GM23338 (cell line): ENCODE measurements around the gene CAT.

Experiments
- CREB1 ChIP-seq: fragments of 250-450 bp; sonication (Bioruptor Pico); IDR thresholded peaks from 2 replicates; pipeline ENCODE4 v1.5.0; 2020; ENCODE audit warnings: low read depth, mild to moderate bottlenecking, moderate library complexity
- EZH2 ChIP-seq: fragments of 200-600 bp; sonication (generic); IDR thresholded peaks from one replicate; pipeline ENCODE4 v1.8.0; 2017; ENCODE audit warnings: antibody characterized with exemption, mild to moderate bottlenecking, low read depth; ENCODE audit not compliant: unreplicated experiment
- EZH2phosphoT487 ChIP-seq: fragments of 200-600 bp; sonication (generic); IDR thresholded peaks from one replicate; pipeline ENCODE4 v1.8.1; 2018; ENCODE audit warnings: antibody characterized with exemption; ENCODE audit not compliant: unreplicated experiment
- JUNB ChIP-seq: IDR thresholded peaks from one replicate; pipeline ENCODE4 v1.6.1; 2016; ENCODE audit warnings: antibody characterized with exemption; ENCODE audit not compliant: unreplicated experiment
- NANOG ChIP-seq: IDR thresholded peaks from 2 replicates; pipeline ENCODE4 v1.6.1; 2016; ENCODE audit warnings: antibody characterized with exemption, borderline replicate concordance
- POLR2AphosphoS5 ChIP-seq: IDR thresholded peaks from 2 replicates; pipeline ENCODE4 v1.6.1; 2016; ENCODE audit warnings: antibody characterized with exemption, low read depth
- STAT1 ChIP-seq: IDR thresholded peaks from one replicate; pipeline ENCODE4 v1.6.1; 2016; ENCODE audit warnings: antibody characterized with exemption; ENCODE audit not compliant: unreplicated experiment
- ZNF114 ChIP-seq: fragments of 250-450 bp; sonication (Bioruptor Pico); IDR thresholded peaks from 2 replicates; pipeline ENCODE4 v1.5.0; 2020; ENCODE audit warnings: mild to moderate bottlenecking, moderate library complexity
- ZNF331 ChIP-seq: fragments of 250-450 bp; sonication (Bioruptor Pico); IDR thresholded peaks from 2 replicates; pipeline ENCODE4 v1.5.0; 2020; ENCODE audit warnings: low read depth, mild to moderate bottlenecking, moderate library complexity
- TF ChIP-seq, protein P1 (sequence below), 2 experiments: fragments of 200-600 bp in 1 of 2; sonication (generic) in 1 of 2; conservative IDR thresholded peaks; 2 replicates each; pipeline versions ENCODE4 v1.5.1 to v1.6.1; 2016 to 2017; ENCODE audit warnings: antibody characterized with exemption in 2 of 2, low read depth in 2 of 2, mild to moderate bottlenecking in 2 of 2, moderate library complexity in 1 of 2
- TF ChIP-seq, protein P2 (sequence below): IDR thresholded peaks from one replicate; pipeline ENCODE4 v1.6.1; 2018; ENCODE audit warnings: antibody characterized with exemption; ENCODE audit not compliant: unreplicated experiment
- TF ChIP-seq, protein P3 (sequence below): IDR thresholded peaks from 2 replicates; pipeline ENCODE4 v1.6.1; 2016; ENCODE audit warnings: antibody characterized with exemption
- TF ChIP-seq, protein P4 (sequence below): fragments of 250-450 bp; sonication (Bioruptor Pico); IDR thresholded peaks from 2 replicates; pipeline ENCODE4 v1.5.0; 2020; ENCODE audit warnings: mild to moderate bottlenecking, moderate library complexity

DNA sequence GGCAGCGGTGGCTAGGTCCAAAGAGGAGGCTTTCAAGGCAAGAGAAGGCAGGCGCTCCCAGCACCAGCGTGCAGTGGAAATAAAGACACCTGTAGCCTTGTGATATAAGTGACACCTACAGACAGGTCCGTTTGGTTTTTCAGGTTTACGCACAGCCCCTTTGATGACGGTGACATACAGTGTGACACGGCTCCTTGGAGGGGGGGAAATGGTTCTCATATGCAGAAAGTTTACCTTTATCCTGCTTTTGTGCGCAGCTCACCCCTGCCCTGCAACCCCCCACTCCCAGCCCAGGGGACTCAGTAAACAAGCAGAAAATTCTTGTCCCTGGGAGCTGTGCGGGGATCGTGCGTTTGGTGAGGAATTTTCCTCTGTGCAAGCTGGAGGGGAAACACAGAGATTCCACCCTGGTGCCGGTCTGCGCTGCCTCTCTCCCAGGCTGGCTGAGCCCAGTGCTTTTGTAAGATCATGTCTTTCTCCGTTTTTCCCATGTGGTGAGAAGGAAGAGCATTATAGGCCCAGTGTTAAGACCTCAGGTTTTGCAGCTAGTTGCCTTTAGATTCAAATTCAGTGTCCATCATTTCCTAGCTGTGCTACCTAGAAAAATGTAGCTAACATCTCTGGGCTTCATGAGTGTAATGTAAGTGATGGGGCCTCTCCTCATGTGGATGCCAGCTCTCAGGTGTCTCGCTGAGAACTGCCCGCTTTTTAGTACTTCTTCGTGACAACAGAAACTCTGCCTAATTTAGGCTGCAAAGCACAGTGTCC lies 75.1 kb downstream of the CAT start, which contains the start of gene ELF5:
- TF ChIP-seq EZH2 (no peak), EZH2phosphoT487 (no peak), NANOG (no peak), POLR2AphosphoS5 (no peak), CREB1 (CRISPR knock-in tag) (no peak), JUNB (no peak), STAT1 (no peak), ZNF114 (no peak), ZNF331 (no peak)
- TF ChIP-seq, protein P1, sequence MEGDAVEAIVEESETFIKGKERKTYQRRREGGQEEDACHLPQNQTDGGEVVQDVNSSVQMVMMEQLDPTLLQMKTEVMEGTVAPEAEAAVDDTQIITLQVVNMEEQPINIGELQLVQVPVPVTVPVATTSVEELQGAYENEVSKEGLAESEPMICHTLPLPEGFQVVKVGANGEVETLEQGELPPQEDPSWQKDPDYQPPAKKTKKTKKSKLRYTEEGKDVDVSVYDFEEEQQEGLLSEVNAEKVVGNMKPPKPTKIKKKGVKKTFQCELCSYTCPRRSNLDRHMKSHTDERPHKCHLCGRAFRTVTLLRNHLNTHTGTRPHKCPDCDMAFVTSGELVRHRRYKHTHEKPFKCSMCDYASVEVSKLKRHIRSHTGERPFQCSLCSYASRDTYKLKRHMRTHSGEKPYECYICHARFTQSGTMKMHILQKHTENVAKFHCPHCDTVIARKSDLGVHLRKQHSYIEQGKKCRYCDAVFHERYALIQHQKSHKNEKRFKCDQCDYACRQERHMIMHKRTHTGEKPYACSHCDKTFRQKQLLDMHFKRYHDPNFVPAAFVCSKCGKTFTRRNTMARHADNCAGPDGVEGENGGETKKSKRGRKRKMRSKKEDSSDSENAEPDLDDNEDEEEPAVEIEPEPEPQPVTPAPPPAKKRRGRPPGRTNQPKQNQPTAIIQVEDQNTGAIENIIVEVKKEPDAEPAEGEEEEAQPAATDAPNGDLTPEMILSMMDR (conservative IDR thresholded peaks at IDR 0.05; ENCODE audit: low read depth in 2 of 2), result no peak
- TF ChIP-seq, protein P2, sequence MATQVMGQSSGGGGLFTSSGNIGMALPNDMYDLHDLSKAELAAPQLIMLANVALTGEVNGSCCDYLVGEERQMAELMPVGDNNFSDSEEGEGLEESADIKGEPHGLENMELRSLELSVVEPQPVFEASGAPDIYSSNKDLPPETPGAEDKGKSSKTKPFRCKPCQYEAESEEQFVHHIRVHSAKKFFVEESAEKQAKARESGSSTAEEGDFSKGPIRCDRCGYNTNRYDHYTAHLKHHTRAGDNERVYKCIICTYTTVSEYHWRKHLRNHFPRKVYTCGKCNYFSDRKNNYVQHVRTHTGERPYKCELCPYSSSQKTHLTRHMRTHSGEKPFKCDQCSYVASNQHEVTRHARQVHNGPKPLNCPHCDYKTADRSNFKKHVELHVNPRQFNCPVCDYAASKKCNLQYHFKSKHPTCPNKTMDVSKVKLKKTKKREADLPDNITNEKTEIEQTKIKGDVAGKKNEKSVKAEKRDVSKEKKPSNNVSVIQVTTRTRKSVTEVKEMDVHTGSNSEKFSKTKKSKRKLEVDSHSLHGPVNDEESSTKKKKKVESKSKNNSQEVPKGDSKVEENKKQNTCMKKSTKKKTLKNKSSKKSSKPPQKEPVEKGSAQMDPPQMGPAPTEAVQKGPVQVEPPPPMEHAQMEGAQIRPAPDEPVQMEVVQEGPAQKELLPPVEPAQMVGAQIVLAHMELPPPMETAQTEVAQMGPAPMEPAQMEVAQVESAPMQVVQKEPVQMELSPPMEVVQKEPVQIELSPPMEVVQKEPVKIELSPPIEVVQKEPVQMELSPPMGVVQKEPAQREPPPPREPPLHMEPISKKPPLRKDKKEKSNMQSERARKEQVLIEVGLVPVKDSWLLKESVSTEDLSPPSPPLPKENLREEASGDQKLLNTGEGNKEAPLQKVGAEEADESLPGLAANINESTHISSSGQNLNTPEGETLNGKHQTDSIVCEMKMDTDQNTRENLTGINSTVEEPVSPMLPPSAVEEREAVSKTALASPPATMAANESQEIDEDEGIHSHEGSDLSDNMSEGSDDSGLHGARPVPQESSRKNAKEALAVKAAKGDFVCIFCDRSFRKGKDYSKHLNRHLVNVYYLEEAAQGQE, result no peak
- TF ChIP-seq, protein P3, sequence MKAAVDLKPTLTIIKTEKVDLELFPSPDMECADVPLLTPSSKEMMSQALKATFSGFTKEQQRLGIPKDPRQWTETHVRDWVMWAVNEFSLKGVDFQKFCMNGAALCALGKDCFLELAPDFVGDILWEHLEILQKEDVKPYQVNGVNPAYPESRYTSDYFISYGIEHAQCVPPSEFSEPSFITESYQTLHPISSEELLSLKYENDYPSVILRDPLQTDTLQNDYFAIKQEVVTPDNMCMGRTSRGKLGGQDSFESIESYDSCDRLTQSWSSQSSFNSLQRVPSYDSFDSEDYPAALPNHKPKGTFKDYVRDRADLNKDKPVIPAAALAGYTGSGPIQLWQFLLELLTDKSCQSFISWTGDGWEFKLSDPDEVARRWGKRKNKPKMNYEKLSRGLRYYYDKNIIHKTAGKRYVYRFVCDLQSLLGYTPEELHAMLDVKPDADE, result no peak
- TF ChIP-seq, protein P4, sequence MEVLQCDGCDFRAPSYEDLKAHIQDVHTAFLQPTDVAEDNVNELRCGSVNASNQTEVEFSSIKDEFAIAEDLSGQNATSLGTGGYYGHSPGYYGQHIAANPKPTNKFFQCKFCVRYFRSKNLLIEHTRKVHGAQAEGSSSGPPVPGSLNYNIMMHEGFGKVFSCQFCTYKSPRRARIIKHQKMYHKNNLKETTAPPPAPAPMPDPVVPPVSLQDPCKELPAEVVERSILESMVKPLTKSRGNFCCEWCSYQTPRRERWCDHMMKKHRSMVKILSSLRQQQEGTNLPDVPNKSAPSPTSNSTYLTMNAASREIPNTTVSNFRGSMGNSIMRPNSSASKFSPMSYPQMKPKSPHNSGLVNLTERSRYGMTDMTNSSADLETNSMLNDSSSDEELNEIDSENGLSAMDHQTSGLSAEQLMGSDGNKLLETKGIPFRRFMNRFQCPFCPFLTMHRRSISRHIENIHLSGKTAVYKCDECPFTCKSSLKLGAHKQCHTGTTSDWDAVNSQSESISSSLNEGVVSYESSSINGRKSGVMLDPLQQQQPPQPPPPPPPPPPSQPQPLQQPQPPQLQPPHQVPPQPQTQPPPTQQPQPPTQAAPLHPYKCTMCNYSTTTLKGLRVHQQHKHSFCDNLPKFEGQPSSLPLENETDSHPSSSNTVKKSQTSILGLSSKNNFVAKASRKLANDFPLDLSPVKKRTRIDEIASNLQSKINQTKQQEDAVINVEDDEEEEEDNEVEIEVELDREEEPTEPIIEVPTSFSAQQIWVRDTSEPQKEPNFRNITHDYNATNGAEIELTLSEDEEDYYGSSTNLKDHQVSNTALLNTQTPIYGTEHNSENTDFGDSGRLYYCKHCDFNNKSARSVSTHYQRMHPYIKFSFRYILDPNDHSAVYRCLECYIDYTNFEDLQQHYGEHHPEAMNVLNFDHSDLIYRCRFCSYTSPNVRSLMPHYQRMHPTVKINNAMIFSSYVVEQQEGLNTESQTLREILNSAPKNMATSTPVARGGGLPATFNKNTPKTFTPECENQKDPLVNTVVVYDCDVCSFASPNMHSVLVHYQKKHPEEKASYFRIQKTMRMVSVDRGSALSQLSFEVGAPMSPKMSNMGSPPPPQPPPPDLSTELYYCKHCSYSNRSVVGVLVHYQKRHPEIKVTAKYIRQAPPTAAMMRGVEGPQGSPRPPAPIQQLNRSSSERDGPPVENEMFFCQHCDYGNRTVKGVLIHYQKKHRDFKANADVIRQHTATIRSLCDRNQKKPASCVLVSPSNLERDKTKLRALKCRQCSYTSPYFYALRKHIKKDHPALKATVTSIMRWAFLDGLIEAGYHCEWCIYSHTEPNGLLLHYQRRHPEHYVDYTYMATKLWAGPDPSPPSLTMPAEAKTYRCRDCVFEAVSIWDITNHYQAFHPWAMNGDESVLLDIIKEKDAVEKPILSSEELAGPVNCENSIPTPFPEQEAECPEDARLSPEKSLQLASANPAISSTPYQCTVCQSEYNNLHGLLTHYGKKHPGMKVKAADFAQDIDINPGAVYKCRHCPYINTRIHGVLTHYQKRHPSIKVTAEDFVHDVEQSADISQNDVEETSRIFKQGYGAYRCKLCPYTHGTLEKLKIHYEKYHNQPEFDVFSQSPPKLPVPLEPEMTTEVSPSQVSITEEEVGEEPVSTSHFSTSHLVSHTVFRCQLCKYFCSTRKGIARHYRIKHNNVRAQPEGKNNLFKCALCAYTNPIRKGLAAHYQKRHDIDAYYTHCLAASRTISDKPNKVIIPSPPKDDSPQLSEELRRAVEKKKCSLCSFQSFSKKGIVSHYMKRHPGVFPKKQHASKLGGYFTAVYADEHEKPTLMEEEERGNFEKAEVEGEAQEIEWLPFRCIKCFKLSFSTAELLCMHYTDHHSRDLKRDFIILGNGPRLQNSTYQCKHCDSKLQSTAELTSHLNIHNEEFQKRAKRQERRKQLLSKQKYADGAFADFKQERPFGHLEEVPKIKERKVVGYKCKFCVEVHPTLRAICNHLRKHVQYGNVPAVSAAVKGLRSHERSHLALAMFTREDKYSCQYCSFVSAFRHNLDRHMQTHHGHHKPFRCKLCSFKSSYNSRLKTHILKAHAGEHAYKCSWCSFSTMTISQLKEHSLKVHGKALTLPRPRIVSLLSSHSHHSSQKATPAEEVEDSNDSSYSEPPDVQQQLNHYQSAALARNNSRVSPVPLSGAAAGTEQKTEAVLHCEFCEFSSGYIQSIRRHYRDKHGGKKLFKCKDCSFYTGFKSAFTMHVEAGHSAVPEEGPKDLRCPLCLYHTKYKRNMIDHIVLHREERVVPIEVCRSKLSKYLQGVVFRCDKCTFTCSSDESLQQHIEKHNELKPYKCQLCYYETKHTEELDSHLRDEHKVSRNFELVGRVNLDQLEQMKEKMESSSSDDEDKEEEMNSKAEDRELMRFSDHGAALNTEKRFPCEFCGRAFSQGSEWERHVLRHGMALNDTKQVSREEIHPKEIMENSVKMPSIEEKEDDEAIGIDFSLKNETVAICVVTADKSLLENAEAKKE (CRISPR knock-in tag), result no peak
